A673 (cell line): ENCODE data around the gene ZNF668. TPM values are rescaled to one million over a fixed set of nuclear protein-coding genes. Genes with fewer than 3 reads are reported as not detected.
A peak's percentile ranks its signal among the peaks of the same experiment; 100 is the strongest.
"Not testable (repeated sequence)": the region's sequence is repeated elsewhere in the genome, so short reads cannot be mapped to it uniquely, and the experiment has no call there.

Source experiments
- BruUV-seq: library from RNA; stranded (reverse); fragments of 400-500 nt; replicated peaks from 2 replicates; lab custom pipeline; 2021; lab: Mats Ljungman, UMichigan
- CTCF ChIA-PET: fragments of 300-600 bp; sonication (Branson Sonifier 250); formaldehyde crosslinking; loops from one replicate; lab custom pipeline; 2022; ENCODE audit warnings: antibody characterized with exemption; lab: Charles Lee
- POLR2A ChIA-PET: fragments of 300-600 bp; sonication (Branson Sonifier 250); formaldehyde crosslinking; loops from one replicate; lab custom pipeline; 2022; ENCODE audit warnings: antibody characterized with exemption; ENCODE audit not compliant: low non-redundant PET; lab: Charles Lee
- DNase-seq: peaks from one replicate; pipeline ENCODE4 v3.0.0-alpha.2; 2015; ENCODE audit warnings: low spot score
- H3K27ac ChIP-seq: fragments of 200-600 bp; sonication (generic); 2 replicates; pipeline ENCODE4 v1.5.1; 2016; ENCODE audit warnings: mixed run types, low read depth, mild to moderate bottlenecking, mixed read lengths, antibody characterized with exemption, low read length; ENCODE audit not compliant: poor library complexity, severe bottlenecking
- H3K27me3 ChIP-seq: fragments of 200-600 bp; sonication (generic); replicated peaks from 2 replicates; pipeline ENCODE4 v1.6.1; 2017; ENCODE audit warnings: mixed run types, low read depth, mild to moderate bottlenecking, mixed read lengths, antibody characterized with exemption, low read length; ENCODE audit not compliant: insufficient read depth, poor library complexity
- H3K36me3 ChIP-seq: fragments of 200-600 bp; sonication (generic); 2 replicates; pipeline ENCODE4 v1.6.1; 2016; ENCODE audit warnings: mixed run types, mild to moderate bottlenecking, mixed read lengths, antibody characterized with exemption, low read length; ENCODE audit not compliant: insufficient read depth, poor library complexity, severe bottlenecking
- H3K4me1 ChIP-seq: fragments of 200-600 bp; sonication (generic); 2 replicates; pipeline ENCODE4 v1.6.1; 2017; ENCODE audit warnings: mixed run types, mild to moderate bottlenecking, mixed read lengths, antibody characterized with exemption, low read length; ENCODE audit not compliant: insufficient read depth, poor library complexity, severe bottlenecking
- H3K4me3 ChIP-seq: fragments of 200-600 bp; sonication (generic); 2 replicates; pipeline ENCODE4 v1.5.1; 2016; ENCODE audit warnings: low read depth, mixed run types, mild to moderate bottlenecking, mixed read lengths, low read length; ENCODE audit not compliant: poor library complexity, severe bottlenecking
- H3K9me3 ChIP-seq: fragments of 200-600 bp; sonication (generic); 2 replicates; pipeline ENCODE4 v1.6.1; 2016; ENCODE audit warnings: mixed run types, low read depth, mild to moderate bottlenecking, mixed read lengths, antibody characterized with exemption, low read length; ENCODE audit not compliant: poor library complexity, severe bottlenecking
- CTCF ChIP-seq: fragments of 300-800, 200-600 bp; sonication (generic); conservative IDR thresholded peaks from 2 replicates; pipeline ENCODE4 v1.5.1; 2017; ENCODE audit warnings: low read depth, mild to moderate bottlenecking, antibody characterized with exemption, low read length, moderate library complexity, mixed read lengths
- EZH2 ChIP-seq: fragments of 200-600 bp; sonication (generic); IDR thresholded peaks from 2 replicates; pipeline ENCODE4 v1.6.1; 2017; ENCODE audit warnings: borderline replicate concordance, low read depth, mild to moderate bottlenecking, mixed read lengths, antibody characterized with exemption, low read length; ENCODE audit not compliant: poor library complexity, severe bottlenecking
- intact Hi-C: fragments of 100-400 bp; cut with micrococcal nuclease; formaldehyde crosslinking; loops from one replicate; pipeline ENCODE4 v1.10.0; 2022; ENCODE audit not compliant: unreplicated experiment
- total RNA-seq: library from RNA; stranded (reverse); gene quantifications from 2 replicates; pipeline ENCODE4 v1.2.3, GENCODE V29; 2021

ZNF668 gene
- total RNA-seq, 1 experiment from 2014 or later: 19.8 TPM

GRCh38 chr16:31105677-31106213 is 31.7 kb upstream of the ZNF668 start:
- POLR2A ChIA-PET: no interaction called here
- intact Hi-C loops: no loop called here
- BruUV-seq: no TSS peak

GRCh38 chr16:31100876-31101641 is 27.0 kb upstream of the ZNF668 start:
- intact Hi-C loops, H3K4me3 ChIP-seq, H3K4me1 ChIP-seq, POLR2A ChIA-PET, H3K36me3 ChIP-seq, H3K27ac ChIP-seq, BruUV-seq, DNase-seq, CTCF ChIA-PET, H3K9me3 ChIP-seq, H3K27me3 ChIP-seq: not testable (repeated sequence)

More at GRCh38 chr16:31105677-31106213, 31.7 kb upstream of the ZNF668 start:
- TF ChIP-seq EZH2 (no peak), CTCF (peak; percentile 75)
- DNase-seq: peak; percentile 54
- Histone ChIP-seq H3K9me3 (no peaks in the 10 kb centered on the region), H3K4me3 (no peak overlapping the region), H3K4me1 (peaks cover 13% of the 10 kb centered on the region), H3K27ac (peak overlapping the region; percentile 30), H3K36me3 (peaks cover 13% of the 10 kb centered on the region), H3K27me3 (no peaks in the 10 kb centered on the region)
- CTCF ChIA-PET: no interaction called here

GRCh38 chr16:31099860-31100638 is 26.0 kb upstream of the ZNF668 start:
- Histone ChIP-seq H3K27ac (no peak overlapping the region), H3K36me3 (no peaks in the 10 kb centered on the region), H3K4me1 (no peaks in the 10 kb centered on the region), H3K4me3 (no peak overlapping the region), H3K9me3 (no peaks in the 10 kb centered on the region), H3K27me3 (no peaks in the 10 kb centered on the region)
- TF ChIP-seq EZH2 (no peak), CTCF (no peak)
- CTCF ChIA-PET: no interaction called here
- no peak for DNase-seq
- no TSS peak for BruUV-seq
- POLR2A ChIA-PET: no interaction called here
- intact Hi-C loops: loop anchor here (10.0 kb wide), 1 partner anchor 145 kb away; the partner anchor contains the start of gene SETD1A
